Measurements from ENCODE around the gene CPNE7. TPM values are rescaled to one million over a fixed set of nuclear protein-coding genes. Genes with fewer than 3 reads are reported as not detected.

CPNE7 gene
- total RNA-seq, 2 experiments from 2014 or later = 8.5 to 9.5 TPM

- POLR2A ChIA-PET = interaction anchor here (2.8 kb wide), 1 partner anchor 7 kb away, joined by 10 read pairs; no protein-coding TSS in a partner anchor
- H3K36me3 Mint-ChIP-seq (ENCODE audit: low read depth) = no peaks in the 10 kb centered on the region
- TF ChIP-seq, protein P1, sequence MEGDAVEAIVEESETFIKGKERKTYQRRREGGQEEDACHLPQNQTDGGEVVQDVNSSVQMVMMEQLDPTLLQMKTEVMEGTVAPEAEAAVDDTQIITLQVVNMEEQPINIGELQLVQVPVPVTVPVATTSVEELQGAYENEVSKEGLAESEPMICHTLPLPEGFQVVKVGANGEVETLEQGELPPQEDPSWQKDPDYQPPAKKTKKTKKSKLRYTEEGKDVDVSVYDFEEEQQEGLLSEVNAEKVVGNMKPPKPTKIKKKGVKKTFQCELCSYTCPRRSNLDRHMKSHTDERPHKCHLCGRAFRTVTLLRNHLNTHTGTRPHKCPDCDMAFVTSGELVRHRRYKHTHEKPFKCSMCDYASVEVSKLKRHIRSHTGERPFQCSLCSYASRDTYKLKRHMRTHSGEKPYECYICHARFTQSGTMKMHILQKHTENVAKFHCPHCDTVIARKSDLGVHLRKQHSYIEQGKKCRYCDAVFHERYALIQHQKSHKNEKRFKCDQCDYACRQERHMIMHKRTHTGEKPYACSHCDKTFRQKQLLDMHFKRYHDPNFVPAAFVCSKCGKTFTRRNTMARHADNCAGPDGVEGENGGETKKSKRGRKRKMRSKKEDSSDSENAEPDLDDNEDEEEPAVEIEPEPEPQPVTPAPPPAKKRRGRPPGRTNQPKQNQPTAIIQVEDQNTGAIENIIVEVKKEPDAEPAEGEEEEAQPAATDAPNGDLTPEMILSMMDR (IDR thresholded peaks at IDR 0.05) = no peak
- H3K4me3 Mint-ChIP-seq = no peak overlapping the region
- H3K27me3 Mint-ChIP-seq = peaks cover 9% of the 10 kb centered on the region
- intact Hi-C loops (cut with micrococcal nuclease) = no loop called here
- CTCF ChIA-PET = no interaction called here
- peaks cover 8% of the 10 kb centered on the region for H3K4me1 Mint-ChIP-seq (ENCODE audit: low read depth)
- H3K27ac Mint-ChIP-seq = no peak overlapping the region
- no peaks in the 10 kb centered on the region for H3K9me3 Mint-ChIP-seq
- no peak for ATAC-seq
- DNase-seq = no peak
These were observed 3.9 kb upstream of the CPNE7 start for GRCh38 chr16:89571636-89572035.

DNA sequence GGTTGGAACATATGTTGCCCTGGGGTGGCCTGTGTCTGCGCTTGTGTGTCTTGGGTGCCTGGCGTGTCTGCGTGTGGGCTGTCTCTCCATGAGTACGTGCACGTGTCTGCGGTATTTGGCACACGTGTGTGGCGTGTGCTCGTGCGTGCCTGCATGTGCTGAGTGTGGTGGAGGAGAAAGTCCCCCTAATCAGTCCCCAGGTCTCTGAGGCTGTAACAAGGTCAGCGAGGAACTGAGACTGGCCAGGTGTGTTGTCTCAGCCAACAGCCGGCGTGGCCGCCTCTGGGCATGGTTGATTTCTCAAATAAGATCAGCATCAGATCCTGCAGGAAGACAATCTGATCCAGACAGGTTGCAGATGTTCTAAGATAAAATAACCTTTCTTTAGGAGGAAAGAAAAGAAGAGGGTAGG is 3.5 kb upstream of the CPNE7 start:
- Mint-ChIP-seq H3K9me3 (no peaks in the 10 kb centered on the region), H3K27ac (no peak overlapping the region), H3K4me1 (ENCODE audit: low read depth) (peaks cover 8% of the 10 kb centered on the region), H3K4me3 (no peak overlapping the region), H3K27me3 (peaks cover 9% of the 10 kb centered on the region), H3K36me3 (ENCODE audit: low read depth) (peaks cover under 1% of the 10 kb centered on the region)
- TF ChIP-seq, protein P1 (IDR thresholded peaks at IDR 0.05) = no peak
- POLR2A ChIA-PET = interaction anchor here (2.8 kb wide), 1 partner anchor 8 kb away, joined by 10 read pairs; no protein-coding TSS in a partner anchor
- CTCF ChIA-PET = no interaction called here
- no peak for ATAC-seq
- no peak for DNase-seq
- intact Hi-C loops (cut with micrococcal nuclease) = no loop called here

GRCh38 chr16:89572485-89573205 is 2.9 kb upstream of the CPNE7 start:
- POLR2A ChIA-PET = interaction anchor here (2.8 kb wide), 1 partner anchor 8 kb away, joined by 10 read pairs; no protein-coding TSS in a partner anchor
- intact Hi-C loops (cut with micrococcal nuclease) = no loop called here
- Mint-ChIP-seq H3K27me3 (peaks cover 10% of the 10 kb centered on the region), H3K4me1 (ENCODE audit: low read depth) (peaks cover 8% of the 10 kb centered on the region), H3K27ac (no peak overlapping the region), H3K36me3 (ENCODE audit: low read depth) (peaks cover 2% of the 10 kb centered on the region), H3K4me3 (no peak overlapping the region), H3K9me3 (no peaks in the 10 kb centered on the region)
- CTCF ChIA-PET = no interaction called here
- TF ChIP-seq, protein P1 (IDR thresholded peaks at IDR 0.05) = no peak
- DNase-seq = no peak
- ATAC-seq = no peak

DNA sequence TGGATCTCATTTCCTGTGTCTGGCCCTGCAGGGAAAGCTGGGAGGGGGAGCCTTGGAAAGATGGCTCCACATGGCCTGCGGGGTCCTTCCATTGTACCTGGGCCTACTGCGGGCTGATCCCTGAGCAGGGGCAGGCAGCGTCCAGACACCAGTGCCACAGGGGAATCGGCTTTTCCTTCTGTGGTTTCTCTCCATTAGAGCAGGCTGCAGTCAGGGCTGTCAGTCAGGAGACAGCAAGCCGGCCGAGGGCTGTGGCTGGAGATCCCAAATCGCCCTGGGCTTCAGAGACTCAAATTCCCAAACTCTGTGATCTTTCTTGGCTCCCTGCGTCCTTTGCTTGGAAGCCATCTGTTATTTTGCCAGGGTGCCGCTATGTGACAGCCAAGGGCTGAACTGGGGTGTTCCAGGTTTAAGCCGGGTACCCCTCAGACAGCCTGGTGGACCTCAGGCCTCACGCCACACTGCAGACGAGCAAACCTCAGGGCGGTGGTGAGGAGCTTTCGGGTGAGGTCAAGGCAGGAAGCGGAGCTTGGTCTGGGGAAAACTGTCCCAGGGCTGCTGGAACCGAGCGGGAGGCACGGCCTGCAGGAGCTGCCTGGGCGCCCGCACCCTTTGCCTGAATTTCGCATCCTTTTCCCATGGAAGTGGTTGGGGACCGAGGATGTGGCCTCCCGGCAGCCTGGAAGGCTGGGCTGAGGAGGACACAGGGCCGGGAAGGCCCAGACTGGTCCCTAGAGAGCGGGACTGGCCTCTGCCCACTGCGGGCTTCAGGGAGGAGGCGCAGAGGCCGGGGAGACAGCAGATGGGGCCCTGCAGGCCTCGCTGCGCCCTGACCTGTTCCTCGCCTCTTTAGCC is 1.5 kb upstream of the CPNE7 start:
- H3K27ac Mint-ChIP-seq = no peak overlapping the region
- ATAC-seq (no peak), DNase-seq (no peak)
- H3K27me3 Mint-ChIP-seq = peaks cover 10% of the 10 kb centered on the region
- POLR2A ChIA-PET = interaction anchor here (2.8 kb wide), 1 partner anchor 10 kb away, joined by 10 read pairs; no protein-coding TSS in a partner anchor
- CTCF ChIA-PET = interaction anchor here (0.7 kb wide), 1 partner anchor 187 kb away, joined by 3 read pairs; no protein-coding TSS in a partner anchor
- peaks cover 2% of the 10 kb centered on the region for H3K36me3 Mint-ChIP-seq (ENCODE audit: low read depth)
- peak overlapping the region; percentile 19 for H3K4me3 Mint-ChIP-seq
- intact Hi-C loops (cut with micrococcal nuclease) = no loop called here
- H3K4me1 Mint-ChIP-seq (ENCODE audit: low read depth) = peaks cover 8% of the 10 kb centered on the region
- TF ChIP-seq, protein P1 (IDR thresholded peaks at IDR 0.05) = no peak
- H3K9me3 Mint-ChIP-seq = no peaks in the 10 kb centered on the region

Data from activated CD8-positive, alpha-beta T cell treated with anti-CD3 and anti-CD28 coated beads for 36 hours (primary cell).